Heart left ventricle (tissue), 16 donors: ENCODE results near the gene MRLN. TPM values are rescaled to one million over a fixed set of nuclear protein-coding genes. Genes with fewer than 3 reads are reported as not detected.

Experiments used
- ATAC-seq, 4 donors: fragments of 200-7000 bp; cut with Tn5 transposase; one replicate each; pipeline ENCODE4 v1.9.1; 2020 to 2022; ENCODE audit warnings: moderate library complexity in 4 of 4, mild to moderate bottlenecking in 3 of 4, moderate number of reproducible peaks in 1 of 4
- DNase-seq, 5 donors: peaks; one replicate each; pipeline ENCODE4 v3.0.0-alpha.2; 2020
- H3K27ac ChIP-seq, 12 donors: fragments of 200-600 bp; sonication (generic) in 4 of 12; one replicate each; pipeline versions ENCODE4 v1.5.0 to v1.8.0; 2016 to 2022; ENCODE audit warnings: mild to moderate bottlenecking in 2 of 12
- H3K27me3 ChIP-seq, 9 donors: fragments of 200-600 bp; sonication (generic) in 2 of 9; one replicate each; pipeline versions ENCODE4 v1.5.1 to v1.8.0; 2016 to 2022; ENCODE audit warnings: mild to moderate bottlenecking in 3 of 9
- H3K36me3 ChIP-seq, 9 donors: fragments of 200-600 bp; sonication (generic) in 2 of 9; one replicate each; pipeline versions ENCODE4 v1.5.0 to v1.8.0; 2018 to 2022; ENCODE audit warnings: mild to moderate bottlenecking in 2 of 9
- H3K4me1 ChIP-seq, 12 donors: fragments of 200-600 bp; sonication (generic) in 4 of 12; one replicate each; pipeline versions ENCODE4 v1.5.0 to v1.8.0; 2016 to 2022; ENCODE audit warnings: mild to moderate bottlenecking in 3 of 12
- H3K4me3 ChIP-seq, 12 donors: fragments of 200-600 bp; sonication (generic) in 4 of 12; one replicate each; pipeline versions ENCODE4 v1.5.0 to v1.8.0; 2017 to 2022; ENCODE audit warnings: mild to moderate bottlenecking in 9 of 12, moderate library complexity in 4 of 12
- H3K9me3 ChIP-seq, 12 donors: fragments of 200-600 bp; sonication (generic) in 4 of 12; one replicate each; pipeline versions ENCODE4 v1.5.0 to v1.8.0; 2016 to 2022; ENCODE audit warnings: mild to moderate bottlenecking in 1 of 12
- CTCF ChIP-seq, 12 donors: fragments of 200-600 bp; sonication (generic) in 4 of 12; IDR thresholded peaks; one replicate each; pipeline versions ENCODE4 v1.5.0 to v1.8.0; 2018 to 2022; ENCODE audit warnings: antibody characterized with exemption in 12 of 12, mild to moderate bottlenecking in 5 of 12
- POLR2A ChIP-seq, 2 donors: fragments of 450-650 bp; IDR thresholded peaks; one replicate each; pipeline ENCODE4 v1.6.1; 2017; ENCODE audit warnings: antibody characterized with exemption in 2 of 2, mild to moderate bottlenecking in 2 of 2, moderate library complexity in 2 of 2
- WGBS, 4 donors: extraction: QIAGEN DNeasy Blood & Tissue Kit in 2 of 4; methylation state at CpG; one replicate each; pipeline versions ENCODE4 v1.1.5 to v1.1.7; 2013 to 2018; 5-methylcytosine and 5-hydroxymethylcytosine counted together
- intact Hi-C, 10 donors: fragments of 100-400 bp; cut with DNase I; formaldehyde crosslinking; loops; one replicate each; pipeline versions ENCODE4 v1.11.1 to v1.14.2; 2022
- polyA plus RNA-seq, 2 donors: library from polyadenylated mRNA; stranded (reverse); fragments of 200-250 nt; gene quantifications; one replicate each; pipeline ENCODE4 v1.2.3, GENCODE V29; 2013
- total RNA-seq, 9 donors: library from RNA; depleted of rRNA in 2 of 9; stranded (reverse); fragments of >200 nt in 2 of 9; fragmentation: NEBNext Ultra II Directional in 3 of 9; extraction: Animal tissue kit (Norgen Biotek cat#: 25700) in 3 of 9; gene quantifications; one replicate each; pipeline versions ENCODE4 v1.1.0 to v1.2.4, GENCODE V29; 2016 to 2023
- donor health status: ischemic (EF 13 %, LVEDD 7.1; RV severe dilation, severe dysfunction).
- donor health status: healthy with polysubstance abuse.
- donor health status: DM: no; HTN: yes; CAD: no.
- donor health status: DM: no; HTN: no; CAD: no.
- donor health status: ischemic (EF 25% LVEDD 6.9; RV normal size, moderate dysfunction).
- donor health status: ischemic (EF 25% LVEDD 5.7; RV mildly dilated, moderate dysfunction).
- donor health status: healthy.
- donor health status: DM: yes; HTN: yes; CAD: no.
- donor health status: ischemic (EF 35%, LVEDD 5.7; RV mildly dilated, moderate dysfunction).
- donor health status: nonischemic (EF 11% LVEDD 7.7; RV severe dilation, severe dysfunction).
- donor health status: DM: yes; HTN: yes; CAD: no.
- donor health status: PGD.
- donor health status: ischemic (EF 29% LVEDD 5.4; RV normal size, mild dysfunction).
- donor health status: nonischemic (EF 23%, LVEDD 6.1; RV moderate dilation, normal function).

The MRLN gene
- total and polyA plus RNA-seq, 11 donors = 2.2 TPM; not detected in 10

DNA sequence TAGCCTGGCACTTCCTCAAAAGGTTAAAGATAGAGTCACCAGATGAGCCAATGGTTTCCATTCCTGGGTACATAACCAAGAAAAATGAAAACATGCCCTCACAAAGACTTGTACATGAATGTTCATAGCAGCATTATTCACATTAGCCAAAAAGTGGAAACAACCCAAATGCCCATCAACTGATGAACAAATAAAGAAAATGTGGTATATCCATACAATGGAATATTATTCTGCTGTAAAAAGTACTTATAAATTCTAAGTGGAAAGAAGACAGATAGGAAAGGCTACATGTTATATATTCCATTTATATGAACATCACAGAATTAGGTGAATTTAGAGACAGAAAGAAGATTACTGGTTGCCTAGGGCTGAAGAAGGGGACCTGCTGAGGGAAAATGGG is 32.9 kb downstream of the MRLN start:
- TF ChIP-seq POLR2A (IDR thresholded peaks at IDR 0.05) (no peak), CTCF (IDR thresholded peaks at IDR 0.05) (no peak)
- intact Hi-C loops = no loop called here
- H3K27me3 ChIP-seq = peaks cover 0 to 3% (median 0%) of the 10 kb centered on the region in 9 donors
- H3K9me3 ChIP-seq = peaks cover 0 to 8% (median 3%) of the 10 kb centered on the region in 12 donors
- ATAC-seq (no peak), DNase-seq (no peak)
- H3K36me3 ChIP-seq = no peaks in the 10 kb centered on the region
- H3K27ac ChIP-seq = no peak overlapping the region
- H3K4me1 ChIP-seq = no peaks in the 10 kb centered on the region
- no peak overlapping the region for H3K4me3 ChIP-seq

DNA sequence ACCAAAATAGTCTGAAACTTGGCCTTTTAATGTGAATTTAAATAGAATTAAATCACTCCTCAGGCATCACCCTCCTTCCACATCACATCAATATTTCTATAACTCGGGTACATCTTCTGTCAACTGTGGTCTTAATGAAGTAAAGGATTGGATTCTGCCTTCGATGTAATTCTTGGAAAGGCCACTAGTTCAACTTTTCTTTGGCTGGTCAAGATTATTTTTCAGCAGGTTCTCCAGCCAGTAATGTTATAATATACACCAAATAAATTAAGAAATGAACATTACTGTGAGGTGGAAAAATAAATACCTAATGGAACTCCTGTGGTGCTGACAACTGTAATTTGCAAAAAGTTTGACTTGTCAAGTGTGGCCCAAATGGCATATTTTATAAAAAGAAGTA is 33.9 kb downstream of the MRLN start:
- Histone ChIP-seq H3K4me3 (no peak overlapping the region), H3K27me3 (peaks cover 0 to 3% (median 0%) of the 10 kb centered on the region in 9 donors), H3K36me3 (no peaks in the 10 kb centered on the region), H3K4me1 (no peaks in the 10 kb centered on the region), H3K27ac (no peak overlapping the region), H3K9me3 (peaks cover 0 to 8% (median 3%) of the 10 kb centered on the region in 12 donors)
- 64 to 77% (median 75%) methylated on average over 2 of the region's 2 CpGs for WGBS, 4 donors
- TF ChIP-seq POLR2A (IDR thresholded peaks at IDR 0.05) (no peak), CTCF (IDR thresholded peaks at IDR 0.05) (peak in 3 of 12 donors; percentile 6 to 28 (median 20))
- intact Hi-C loops = no loop called here
- ATAC-seq (no peak), DNase-seq (no peak)

DNA sequence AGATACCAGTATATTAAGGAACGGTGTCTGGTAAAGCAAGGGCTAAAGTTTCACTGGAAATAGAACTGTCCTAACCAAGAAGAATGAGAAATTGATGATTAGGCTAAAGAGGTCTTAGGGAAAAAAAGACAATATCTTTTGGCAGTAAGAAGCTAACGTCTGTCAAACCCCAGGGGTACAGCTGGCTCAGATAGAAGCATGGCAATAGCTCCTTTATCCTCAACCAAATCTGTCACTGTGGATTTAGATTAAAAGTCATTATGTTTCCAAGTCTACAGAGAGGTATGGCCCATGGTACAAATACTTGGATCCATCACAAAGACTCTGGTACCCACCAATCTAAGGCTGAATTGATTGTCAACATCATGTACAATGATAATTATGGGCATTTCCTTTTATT is 35.0 kb downstream of the MRLN start:
- Histone ChIP-seq H3K27me3 (peaks cover 0 to 3% (median 0%) of the 10 kb centered on the region in 9 donors), H3K9me3 (peaks cover 0 to 8% (median 3%) of the 10 kb centered on the region in 12 donors), H3K27ac (no peak overlapping the region), H3K36me3 (no peaks in the 10 kb centered on the region), H3K4me1 (no peaks in the 10 kb centered on the region), H3K4me3 (no peak overlapping the region)
- DNase-seq (no peak), ATAC-seq (no peak)
- WGBS, 4 donors = 73 to 77% (median 75%) methylated on average over 2 of the region's 2 CpGs
- TF ChIP-seq CTCF (IDR thresholded peaks at IDR 0.05) (no peak), POLR2A (IDR thresholded peaks at IDR 0.05) (no peak)
- intact Hi-C loops = no loop called here

- intact Hi-C loops = no loop called here
- 86 to 89% (median 87%) methylated on average over 7 of the region's 7 CpGs for WGBS, 4 donors
- H3K27me3 ChIP-seq = peaks cover 0 to 17% (median 0%) of the 10 kb centered on the region in 9 donors
- no peak for TF ChIP-seq CTCF (IDR thresholded peaks at IDR 0.05)
- TF ChIP-seq POLR2A (IDR thresholded peaks at IDR 0.05) = no peak
- H3K4me3 ChIP-seq = no peak overlapping the region
- ATAC-seq (no peak), DNase-seq (no peak)
- peaks cover 0 to 13% (median 3%) of the 10 kb centered on the region in 12 donors for H3K4me1 ChIP-seq
- H3K27ac ChIP-seq = no peak overlapping the region
- H3K36me3 ChIP-seq = no peaks in the 10 kb centered on the region
- H3K9me3 ChIP-seq = no peaks in the 10 kb centered on the region
Measured at GRCh38 chr10:59713196-59713821, 39.9 kb downstream of the MRLN start.
